ENCODE measurements around the gene CD300A. TPM values are rescaled to one million over a fixed set of nuclear protein-coding genes. Genes with fewer than 3 reads are reported as not detected.

CD300A gene
- total RNA-seq, 1 experiment from 2014 or later, result 0.71 TPM

DNA sequence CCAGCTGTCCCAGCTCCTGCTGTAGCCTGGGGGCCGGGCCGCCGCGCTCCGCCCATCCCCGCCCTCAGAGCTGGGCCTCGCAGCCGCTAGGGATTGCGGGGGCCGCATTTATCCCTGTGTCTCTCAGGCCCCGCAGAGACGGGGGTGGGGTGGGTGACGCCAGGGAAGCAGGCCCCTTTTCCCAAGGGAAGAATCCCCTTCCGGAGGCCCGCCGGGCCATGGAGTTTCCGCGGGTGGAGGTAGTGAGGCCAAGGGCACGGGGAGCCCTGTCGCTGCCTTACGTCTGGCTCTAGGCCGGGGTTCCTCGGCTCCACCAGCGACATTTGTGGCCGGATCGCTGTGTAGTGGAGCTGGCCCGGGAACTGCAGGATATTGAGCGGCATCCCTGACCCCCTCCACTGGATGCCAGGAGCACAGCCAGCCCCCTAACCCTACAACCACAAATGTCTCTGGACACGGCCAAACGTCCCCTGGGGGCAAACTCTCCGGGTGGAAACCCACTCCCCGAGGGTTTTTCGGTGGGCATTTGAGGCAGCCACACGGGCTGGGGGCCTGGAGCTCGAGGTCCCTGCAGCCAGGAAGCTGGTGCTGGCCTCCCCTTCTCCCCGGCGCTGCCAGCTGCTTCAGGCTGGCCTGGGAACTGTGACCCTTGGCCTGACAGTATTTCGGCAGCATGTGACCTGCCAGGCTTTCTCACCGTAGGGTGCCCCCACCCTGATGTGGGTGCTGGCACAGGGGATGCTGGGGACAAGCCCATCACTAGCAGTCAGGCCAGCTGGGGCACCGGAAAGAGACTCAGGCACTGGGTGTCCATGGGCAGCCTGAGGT lies 12.0 kb upstream of the CD300A start:
- no peak overlapping the region for H2AFZ ChIP-seq (ENCODE audit: low read depth, low read length, poor library complexity, severe bottlenecking)
- ATAC-seq (peak; percentile 51), DNase-seq (ENCODE audit: low read depth, low spot score) (peak; percentile 66)
- peak; percentile 52 for TF ChIP-seq POLR2AphosphoS5 (IDR thresholded peaks at IDR 0.05; ENCODE audit: low read depth, low read length)
- peak; percentile 35 for TF ChIP-seq TCF7L2 (IDR thresholded peaks at IDR 0.05; ENCODE audit: borderline replicate concordance, extremely low read depth, insufficient read depth, insufficient read length)
- TF ChIP-seq EGR1 (IDR thresholded peaks at IDR 0.05; ENCODE audit: low read depth), result peak; percentile 90
- no peak for TF ChIP-seq YY1 (IDR thresholded peaks at IDR 0.05; ENCODE audit: extremely low read depth, insufficient replicate concordance, low read depth, low read length)
- peak; percentile 39; the same call in 1 of the 2 replicates for TF ChIP-seq ZFX (IDR thresholded peaks at IDR 0.05)
- no peak for TF ChIP-seq CBX3 (IDR thresholded peaks at IDR 0.05; ENCODE audit: low read depth)
- POLR2A ChIA-PET, result interaction anchor here (1.1 to 4.5 kb wide), 4 partner anchors 9 to 74 kb away, joined by 3 to 27 read pairs (median 8); no protein-coding TSS in a partner anchor
- peak overlapping the region; percentile 46; the same call in 1 of the 2 replicates for H3K27ac ChIP-seq (ENCODE audit: low read depth, low read length)
- TSS peak; percentile 57 for BruUV-seq (replicated peaks)
- H3K27me3 ChIP-seq (ENCODE audit: insufficient read depth, low read length), result no peaks in the 10 kb centered on the region
- H3K9me2 ChIP-seq (ENCODE audit: insufficient read depth), result no peaks in the 10 kb centered on the region
- H3K4me1 ChIP-seq (ENCODE audit: control insufficient read depth in 1 of 2, insufficient read depth in 2 of 2, low read length in 2 of 2), result peaks cover 22 to 29% of the 10 kb centered on the region in 2 experiments
- peak overlapping the region; percentile 53 for H3K9ac ChIP-seq (ENCODE audit: low read length)
- RAD21 ChIA-PET (ENCODE audit: low non-redundant PET in 1 of 2, low total read pairs in 2 of 2, uncharacterized antibody in 2 of 2, unreplicated experiment in 2 of 2), result interaction anchor here (0.6 to 5.9 kb wide), 10 partner anchors 11 to 102 kb away, joined by 3 to 61 read pairs (median 4); partner anchors contain the start of gene GPR142 (in 1 of the 2)
- H3K79me2 ChIP-seq (ENCODE audit: insufficient read depth, low read length), result no peaks in the 10 kb centered on the region
- no peaks in the 10 kb centered on the region for H3K9me3 ChIP-seq (ENCODE audit: control insufficient read depth in 1 of 2, insufficient read depth in 1 of 2, low read depth in 1 of 2, low read length in 2 of 2)
- H3K4me3 ChIP-seq (replicated peaks in 1 of 2; ENCODE audit: low read depth in 1 of 2, low read length in 2 of 2), result peak overlapping the region; percentile 30 to 54
- CTCF ChIA-PET, result interaction anchor here (0.6 to 4.4 kb wide), 14 partner anchors 9 to 158 kb away, joined by 3 to 111 read pairs (median 4); partner anchors contain the start of genes BTBD17 and GPR142
- peak overlapping the region; percentile 90 for H3K4me2 ChIP-seq (ENCODE audit: low read length)
- H4K20me1 ChIP-seq (ENCODE audit: insufficient read depth), result no peaks in the 10 kb centered on the region
- intact Hi-C loops (cut with micrococcal nuclease), result no loop called here
- no peaks in the 10 kb centered on the region for H3K36me3 ChIP-seq (ENCODE audit: control insufficient read depth in 1 of 2, insufficient read depth in 2 of 2, low read length in 2 of 2)

DNA sequence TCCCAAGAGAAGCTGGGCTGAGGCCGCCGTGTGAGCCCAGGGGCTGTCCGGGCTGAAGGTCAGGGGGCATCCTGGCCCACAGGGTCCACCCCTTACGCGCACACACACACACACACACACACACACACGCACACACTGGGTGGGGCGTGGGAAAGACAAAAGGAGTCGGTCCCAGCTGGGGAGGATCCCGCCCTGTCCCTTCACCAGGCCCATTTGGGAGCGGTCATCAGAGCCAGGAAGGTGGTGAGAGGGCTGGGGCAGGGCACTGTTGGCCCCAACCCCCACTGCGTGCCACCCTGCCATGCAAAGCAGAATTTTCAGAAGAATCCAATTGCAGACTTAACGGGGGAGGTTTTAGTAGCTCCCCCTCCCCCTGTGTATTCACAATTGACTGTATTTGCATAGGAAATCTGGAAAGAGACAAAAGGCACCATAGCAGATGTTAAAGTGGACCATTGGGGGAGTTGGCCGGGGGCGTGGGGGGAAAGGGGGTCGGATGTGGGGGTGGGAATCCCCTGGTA lies 11.3 kb upstream of the CD300A start:
- BruUV-seq (replicated peaks), result no TSS peak
- H3K79me2 ChIP-seq (ENCODE audit: insufficient read depth, low read length), result no peaks in the 10 kb centered on the region
- CTCF ChIA-PET, result interaction anchor here (1.4 to 4.4 kb wide), 6 partner anchors 12 to 149 kb away, joined by 4 to 111 read pairs (median 6); partner anchors contain the start of gene GPR142
- TF ChIP-seq ATF3 (IDR thresholded peaks at IDR 0.05) (no peak), EZH2phosphoT487 (IDR thresholded peaks at IDR 0.05; ENCODE audit: borderline replicate concordance) (no peak), EGR1 (IDR thresholded peaks at IDR 0.05; ENCODE audit: low read depth) (no peak), POLR2AphosphoS5 (IDR thresholded peaks at IDR 0.05; ENCODE audit: low read depth, low read length) (no peak)
- ATAC-seq (no peak), DNase-seq (ENCODE audit: low read depth, low spot score) (no peak)
- H3K4me2 ChIP-seq (ENCODE audit: low read length), result peak overlapping the region; percentile 90
- H3K27me3 ChIP-seq (ENCODE audit: insufficient read depth, low read length), result no peaks in the 10 kb centered on the region
- H3K36me3 ChIP-seq (ENCODE audit: control insufficient read depth in 1 of 2, insufficient read depth in 2 of 2, low read length in 2 of 2), result no peaks in the 10 kb centered on the region
- H2AFZ ChIP-seq (ENCODE audit: low read depth, low read length, poor library complexity, severe bottlenecking), result no peak overlapping the region
- RAD21 ChIA-PET (ENCODE audit: low non-redundant PET in 1 of 2, low total read pairs in 2 of 2, uncharacterized antibody in 2 of 2, unreplicated experiment in 2 of 2), result interaction anchor here (1.2 to 5.9 kb wide), 6 partner anchors 12 to 87 kb away, joined by 4 to 61 read pairs (median 6); no protein-coding TSS in a partner anchor
- H3K9me2 ChIP-seq (ENCODE audit: insufficient read depth), result no peaks in the 10 kb centered on the region
- intact Hi-C loops (cut with micrococcal nuclease), result no loop called here
- POLR2A ChIA-PET, result interaction anchor here (1.1 to 4.5 kb wide), 4 partner anchors 10 to 75 kb away, joined by 3 to 27 read pairs (median 8); no protein-coding TSS in a partner anchor
- peak overlapping the region; percentile 46; the same call in 1 of the 2 replicates for H3K27ac ChIP-seq (ENCODE audit: low read depth, low read length)
- no peaks in the 10 kb centered on the region for H4K20me1 ChIP-seq (ENCODE audit: insufficient read depth)
- H3K4me1 ChIP-seq (ENCODE audit: control insufficient read depth in 1 of 2, insufficient read depth in 2 of 2, low read length in 2 of 2), result peaks cover 22 to 29% of the 10 kb centered on the region in 2 experiments
- no peaks in the 10 kb centered on the region for H3K9me3 ChIP-seq (ENCODE audit: control insufficient read depth in 1 of 2, insufficient read depth in 1 of 2, low read depth in 1 of 2, low read length in 2 of 2)
- H3K4me3 ChIP-seq (replicated peaks in 1 of 2; ENCODE audit: low read depth in 1 of 2, low read length in 2 of 2), result no peak overlapping the region
- H3K9ac ChIP-seq (ENCODE audit: low read length), result peak overlapping the region; percentile 53; the same call in 1 of the 2 replicates
